ENCODE results near the gene RBM18.

RBM18 gene

DNA sequence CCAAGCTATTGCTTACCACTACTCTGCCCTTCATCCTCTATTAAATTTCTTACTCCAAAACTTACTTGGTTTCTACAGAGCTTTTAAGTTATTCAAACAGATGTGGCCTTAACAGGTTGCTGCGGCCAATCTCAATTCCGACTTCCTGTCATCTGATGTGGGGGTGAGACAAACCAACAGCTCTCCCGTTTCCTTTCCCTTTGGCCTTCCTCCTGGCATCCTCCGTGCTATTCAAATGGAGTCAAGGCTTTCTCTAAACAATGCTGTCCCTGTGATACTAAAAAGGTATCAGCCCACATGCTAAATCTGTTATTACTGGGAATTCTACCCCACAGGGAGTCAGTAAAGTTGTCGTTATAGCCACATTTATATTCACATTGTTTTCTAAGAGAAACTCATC, 11.8 kb downstream of the RBM18 start:
- Histone ChIP-seq H3K9ac (ENCODE audit: low read length) (no peak overlapping the region), H3K4me3 (ENCODE audit: low read length) (no peak overlapping the region), H3K9me3 (ENCODE audit: control insufficient read depth, low read length) (no peaks in the 10 kb centered on the region), H3K4me1 (ENCODE audit: control insufficient read depth, insufficient read depth, low read length) (no peaks in the 10 kb centered on the region), H3K36me3 (ENCODE audit: control insufficient read depth, insufficient read depth, low read length) (no peaks in the 10 kb centered on the region), H3K27me3 (ENCODE audit: control insufficient read depth, insufficient read depth, low read length) (no peaks in the 10 kb centered on the region)

DNA sequence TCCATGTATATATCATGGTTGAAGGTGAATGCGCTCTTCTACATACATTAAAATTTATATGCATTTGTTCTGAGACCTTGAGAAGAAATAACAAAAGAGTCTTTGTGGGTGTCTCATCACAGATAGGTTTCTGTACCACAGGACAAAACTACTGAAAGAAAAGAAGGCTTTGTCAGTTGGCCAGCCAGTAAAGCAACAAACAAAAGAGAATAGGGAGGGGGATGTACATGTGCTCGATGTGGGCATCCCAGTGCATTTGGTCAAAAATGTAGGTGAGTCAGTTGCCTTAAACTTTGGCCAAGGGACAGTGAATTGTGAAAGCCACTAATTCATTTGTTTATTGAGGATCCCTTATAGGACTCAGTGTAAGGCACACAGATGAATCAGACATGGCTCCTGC, 13.3 kb downstream of the RBM18 start:
- Histone ChIP-seq H3K27me3 (ENCODE audit: control insufficient read depth, insufficient read depth, low read length) (no peaks in the 10 kb centered on the region), H3K36me3 (ENCODE audit: control insufficient read depth, insufficient read depth, low read length) (no peaks in the 10 kb centered on the region), H3K4me1 (ENCODE audit: control insufficient read depth, insufficient read depth, low read length) (no peaks in the 10 kb centered on the region), H3K9ac (ENCODE audit: low read length) (no peak overlapping the region), H3K9me3 (ENCODE audit: control insufficient read depth, low read length) (no peaks in the 10 kb centered on the region), H3K4me3 (ENCODE audit: low read length) (no peak overlapping the region)

DNA sequence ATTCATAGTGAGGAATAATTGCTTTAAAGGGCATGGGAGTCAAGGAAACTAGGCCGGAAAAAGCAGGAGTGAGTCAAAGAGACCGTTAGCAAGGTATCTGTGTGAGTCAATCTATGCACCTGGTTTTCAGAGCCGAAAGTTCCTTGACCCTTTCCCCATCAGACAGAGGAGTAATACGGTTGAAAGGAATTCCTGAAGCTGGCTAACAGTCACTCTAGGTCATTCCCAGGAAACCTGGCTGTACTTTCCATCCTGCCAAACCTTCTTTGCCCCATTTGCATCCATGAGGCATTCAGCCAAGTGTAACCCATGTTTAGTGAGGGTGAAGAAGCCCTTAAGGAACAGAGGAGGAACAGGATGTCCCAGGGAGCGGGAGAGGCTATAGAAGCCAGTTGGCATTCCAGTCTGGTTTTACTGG, 16.2 kb downstream of the RBM18 start:
- Histone ChIP-seq H3K27me3 (ENCODE audit: control insufficient read depth, insufficient read depth, low read length) (no peaks in the 10 kb centered on the region), H3K9me3 (ENCODE audit: control insufficient read depth, low read length) (no peaks in the 10 kb centered on the region), H3K4me1 (ENCODE audit: control insufficient read depth, insufficient read depth, low read length) (no peaks in the 10 kb centered on the region), H3K36me3 (ENCODE audit: control insufficient read depth, insufficient read depth, low read length) (no peaks in the 10 kb centered on the region), H3K9ac (ENCODE audit: low read length) (no peak overlapping the region), H3K4me3 (ENCODE audit: low read length) (no peak overlapping the region)

DNA sequence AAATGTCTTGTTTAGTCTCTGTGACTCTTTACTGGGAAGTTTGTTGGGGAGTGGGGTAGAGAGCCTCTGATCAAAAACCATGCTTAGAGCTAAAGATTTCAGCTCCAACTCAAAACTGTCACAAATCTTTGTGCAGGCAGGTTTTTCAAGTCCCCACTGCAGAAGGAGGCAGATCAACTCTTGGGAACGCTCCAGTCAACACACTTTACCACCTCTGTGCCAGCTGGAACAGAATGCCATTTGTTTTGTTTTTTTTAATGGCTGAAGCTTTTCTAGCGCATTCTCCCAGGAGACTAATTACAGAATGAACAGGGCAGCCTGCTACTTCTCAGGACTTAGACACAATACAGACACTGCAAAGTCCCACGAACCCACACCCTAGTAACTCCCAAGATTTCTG, 18.0 kb downstream of the RBM18 start:
- H3K9me3 ChIP-seq (ENCODE audit: control insufficient read depth, low read length): no peaks in the 10 kb centered on the region
- no peaks in the 10 kb centered on the region for H3K4me1 ChIP-seq (ENCODE audit: control insufficient read depth, insufficient read depth, low read length)
- H3K4me3 ChIP-seq (ENCODE audit: low read length): no peak overlapping the region
- no peaks in the 10 kb centered on the region for H3K36me3 ChIP-seq (ENCODE audit: control insufficient read depth, insufficient read depth, low read length)
- H3K27me3 ChIP-seq (ENCODE audit: control insufficient read depth, insufficient read depth, low read length): no peaks in the 10 kb centered on the region
- H3K9ac ChIP-seq (ENCODE audit: low read length): no peak overlapping the region

DNA sequence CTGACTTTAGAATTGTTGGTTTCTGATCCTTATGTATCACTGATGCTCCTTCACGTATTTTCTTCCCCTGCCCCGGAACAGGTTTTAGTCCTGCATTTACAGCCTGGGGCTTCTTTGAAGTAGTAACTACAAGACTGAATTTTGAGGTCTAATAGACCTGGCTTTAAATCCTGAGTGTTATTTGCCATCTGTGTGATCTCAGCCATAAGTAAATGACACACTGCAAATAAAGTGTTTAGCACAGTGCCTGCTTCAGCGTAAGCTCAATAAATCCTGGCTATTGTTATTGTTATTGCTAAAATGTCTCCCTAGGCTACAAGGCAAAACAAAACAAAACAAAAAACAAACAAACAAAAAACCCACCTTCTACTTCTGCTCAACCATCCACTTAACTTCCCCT, 20.3 kb downstream of the RBM18 start:
- no peaks in the 10 kb centered on the region for H3K27me3 ChIP-seq (ENCODE audit: control insufficient read depth, insufficient read depth, low read length)
- no peaks in the 10 kb centered on the region for H3K36me3 ChIP-seq (ENCODE audit: control insufficient read depth, insufficient read depth, low read length)
- H3K9ac ChIP-seq (ENCODE audit: low read length): no peak overlapping the region
- no peaks in the 10 kb centered on the region for H3K9me3 ChIP-seq (ENCODE audit: control insufficient read depth, low read length)
- H3K4me1 ChIP-seq (ENCODE audit: control insufficient read depth, insufficient read depth, low read length): no peaks in the 10 kb centered on the region
- no peak overlapping the region for H3K4me3 ChIP-seq (ENCODE audit: low read length)

DNA sequence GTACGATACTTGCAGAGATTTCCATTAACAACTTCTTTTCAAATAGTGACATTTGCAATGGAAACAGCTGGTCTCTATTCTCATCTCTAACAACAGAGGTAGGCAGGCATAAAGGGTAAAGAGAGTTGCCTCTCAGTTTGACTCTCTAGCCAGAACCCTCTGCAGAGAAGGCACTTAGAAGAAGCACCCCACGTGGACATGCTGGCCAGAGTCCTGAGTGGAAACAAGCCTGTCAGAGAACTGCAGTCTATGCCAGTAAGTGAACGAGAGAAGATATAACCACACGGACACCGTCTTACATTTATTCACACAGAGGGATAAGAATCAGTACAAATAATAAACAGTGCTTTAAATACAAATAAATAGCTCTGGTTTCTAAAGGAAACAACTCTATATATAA, 24.9 kb downstream of the RBM18 start:
- Histone ChIP-seq H3K36me3 (ENCODE audit: control insufficient read depth, insufficient read depth, low read length) (no peaks in the 10 kb centered on the region), H3K9ac (ENCODE audit: low read length) (no peak overlapping the region), H3K27me3 (ENCODE audit: control insufficient read depth, insufficient read depth, low read length) (no peaks in the 10 kb centered on the region), H3K4me3 (ENCODE audit: low read length) (no peak overlapping the region), H3K9me3 (ENCODE audit: control insufficient read depth, low read length) (no peaks in the 10 kb centered on the region), H3K4me1 (ENCODE audit: control insufficient read depth, insufficient read depth, low read length) (no peaks in the 10 kb centered on the region)

DNA sequence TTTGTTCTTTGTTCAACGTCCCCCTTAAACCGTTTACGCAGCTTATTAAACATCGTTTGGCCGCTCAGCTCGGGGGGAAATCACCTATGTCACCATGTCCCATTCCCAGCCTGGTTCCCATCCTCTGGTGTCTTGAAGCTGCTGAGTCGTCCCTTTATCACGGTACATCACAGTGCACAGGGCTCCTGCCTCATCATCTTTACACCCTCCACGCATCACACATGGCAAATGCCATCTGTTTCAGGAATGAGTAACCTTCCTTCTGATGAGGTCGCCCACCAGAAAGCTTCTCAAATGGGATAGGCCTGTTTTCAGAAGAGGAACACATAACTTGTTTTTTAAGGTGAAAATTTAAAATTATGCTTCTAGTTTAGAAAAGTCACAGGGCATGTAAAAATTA, 28.0 kb downstream of the RBM18 start:
- no peak overlapping the region for H3K4me3 ChIP-seq (ENCODE audit: low read length)
- no peaks in the 10 kb centered on the region for H3K9me3 ChIP-seq (ENCODE audit: control insufficient read depth, low read length)
- H3K9ac ChIP-seq (ENCODE audit: low read length): no peak overlapping the region
- H3K36me3 ChIP-seq (ENCODE audit: control insufficient read depth, insufficient read depth, low read length): no peaks in the 10 kb centered on the region
- H3K27me3 ChIP-seq (ENCODE audit: control insufficient read depth, insufficient read depth, low read length): peaks cover 14% of the 10 kb centered on the region
- H3K4me1 ChIP-seq (ENCODE audit: control insufficient read depth, insufficient read depth, low read length): no peaks in the 10 kb centered on the region

DNA sequence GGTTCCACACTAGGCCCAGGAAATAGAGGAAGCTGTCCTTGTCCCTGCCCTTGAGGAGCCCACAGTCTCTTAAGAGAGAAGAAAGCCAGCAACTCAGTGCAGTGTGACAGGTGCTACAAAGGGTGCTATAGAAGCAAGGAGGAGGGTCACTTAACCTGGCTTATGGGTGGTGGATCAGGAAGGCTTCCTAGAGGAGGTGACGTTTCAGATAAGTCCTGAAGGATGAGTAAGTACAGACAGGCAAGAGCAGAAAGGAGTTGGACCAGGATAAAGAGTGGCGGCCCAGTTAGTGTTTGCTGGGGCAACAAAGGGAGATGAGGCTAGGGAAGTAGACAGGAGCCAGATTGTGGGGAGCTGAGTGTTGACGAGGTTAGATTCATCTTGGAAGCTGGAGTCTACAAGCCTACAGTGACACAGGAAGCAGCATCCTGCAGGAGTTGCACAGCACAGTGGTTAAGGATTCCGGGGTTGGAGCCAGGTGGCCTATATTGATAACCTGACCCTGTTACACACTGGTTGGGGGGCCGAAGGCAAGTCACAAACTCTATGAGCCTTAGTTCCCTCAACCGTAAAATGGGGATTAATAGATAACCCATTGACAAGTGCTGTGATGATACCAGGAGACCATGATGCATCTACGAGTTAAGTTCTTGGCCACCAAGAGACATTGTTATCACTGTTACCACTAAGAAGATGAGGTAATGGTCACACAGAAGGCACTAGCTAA, 30.5 kb downstream of the RBM18 start:
- Histone ChIP-seq H3K9me3 (ENCODE audit: control insufficient read depth, low read length) (no peaks in the 10 kb centered on the region), H3K9ac (ENCODE audit: low read length) (no peak overlapping the region), H3K4me3 (ENCODE audit: low read length) (no peak overlapping the region), H3K4me1 (ENCODE audit: control insufficient read depth, insufficient read depth, low read length) (no peaks in the 10 kb centered on the region), H3K27me3 (ENCODE audit: control insufficient read depth, insufficient read depth, low read length) (peaks cover 35% of the 10 kb centered on the region), H3K36me3 (ENCODE audit: control insufficient read depth, insufficient read depth, low read length) (no peaks in the 10 kb centered on the region)

DNA sequence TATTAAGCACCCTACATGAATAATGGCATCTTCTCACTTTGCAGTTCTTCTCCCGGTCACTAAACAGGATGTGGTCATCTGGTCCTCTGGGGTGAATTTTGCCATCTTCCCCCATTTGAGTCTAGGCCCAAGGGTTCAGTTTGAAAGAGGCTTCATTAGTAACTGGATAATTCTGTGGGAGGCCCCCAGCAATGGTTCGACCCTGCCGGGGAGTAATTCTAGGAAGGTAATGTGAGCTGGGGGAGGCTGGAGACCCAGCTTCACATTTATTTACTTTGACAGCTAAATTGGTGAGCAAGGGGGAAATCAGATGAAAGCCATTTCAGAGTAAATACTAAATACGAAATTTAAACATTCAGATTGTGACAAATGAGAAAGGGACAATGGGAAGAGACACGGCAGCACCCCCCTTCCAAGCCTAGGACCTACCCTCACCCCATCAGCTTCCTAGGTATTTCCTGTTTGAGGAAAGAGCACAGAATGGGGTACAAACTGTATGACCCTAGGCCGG, 31.8 kb downstream of the RBM18 start:
- Histone ChIP-seq H3K9me3 (ENCODE audit: control insufficient read depth, low read length) (no peaks in the 10 kb centered on the region), H3K9ac (ENCODE audit: low read length) (no peak overlapping the region), H3K4me1 (ENCODE audit: control insufficient read depth, insufficient read depth, low read length) (peaks cover 4% of the 10 kb centered on the region), H3K36me3 (ENCODE audit: control insufficient read depth, insufficient read depth, low read length) (no peaks in the 10 kb centered on the region), H3K27me3 (ENCODE audit: control insufficient read depth, insufficient read depth, low read length) (peaks cover 46% of the 10 kb centered on the region), H3K4me3 (ENCODE audit: low read length) (no peak overlapping the region)

DNA sequence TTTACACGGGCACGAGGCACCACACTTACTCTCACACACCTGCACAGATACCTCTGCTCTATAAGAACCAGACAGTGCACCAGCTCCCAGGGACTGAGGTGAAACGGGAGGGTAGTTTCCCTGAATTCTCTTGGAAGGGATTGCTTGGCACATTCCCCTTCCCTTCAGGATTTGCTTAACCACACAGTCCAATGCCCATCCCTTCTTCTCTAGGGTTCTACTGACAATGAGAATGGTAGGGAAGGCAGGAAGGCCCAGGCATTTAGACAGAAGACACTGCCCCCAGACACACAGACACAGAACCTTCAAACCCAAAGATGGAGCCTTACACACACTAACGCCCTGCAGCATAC, 35.2 kb downstream of the RBM18 start:
- no peak overlapping the region for H3K4me3 ChIP-seq (ENCODE audit: low read length)
- H3K9me3 ChIP-seq (ENCODE audit: control insufficient read depth, low read length): no peaks in the 10 kb centered on the region
- H3K4me1 ChIP-seq (ENCODE audit: control insufficient read depth, insufficient read depth, low read length): peaks cover 15% of the 10 kb centered on the region
- no peak overlapping the region for H3K9ac ChIP-seq (ENCODE audit: low read length)
- peaks cover 79% of the 10 kb centered on the region for H3K27me3 ChIP-seq (ENCODE audit: control insufficient read depth, insufficient read depth, low read length)
- H3K36me3 ChIP-seq (ENCODE audit: control insufficient read depth, insufficient read depth, low read length): no peaks in the 10 kb centered on the region

DNA sequence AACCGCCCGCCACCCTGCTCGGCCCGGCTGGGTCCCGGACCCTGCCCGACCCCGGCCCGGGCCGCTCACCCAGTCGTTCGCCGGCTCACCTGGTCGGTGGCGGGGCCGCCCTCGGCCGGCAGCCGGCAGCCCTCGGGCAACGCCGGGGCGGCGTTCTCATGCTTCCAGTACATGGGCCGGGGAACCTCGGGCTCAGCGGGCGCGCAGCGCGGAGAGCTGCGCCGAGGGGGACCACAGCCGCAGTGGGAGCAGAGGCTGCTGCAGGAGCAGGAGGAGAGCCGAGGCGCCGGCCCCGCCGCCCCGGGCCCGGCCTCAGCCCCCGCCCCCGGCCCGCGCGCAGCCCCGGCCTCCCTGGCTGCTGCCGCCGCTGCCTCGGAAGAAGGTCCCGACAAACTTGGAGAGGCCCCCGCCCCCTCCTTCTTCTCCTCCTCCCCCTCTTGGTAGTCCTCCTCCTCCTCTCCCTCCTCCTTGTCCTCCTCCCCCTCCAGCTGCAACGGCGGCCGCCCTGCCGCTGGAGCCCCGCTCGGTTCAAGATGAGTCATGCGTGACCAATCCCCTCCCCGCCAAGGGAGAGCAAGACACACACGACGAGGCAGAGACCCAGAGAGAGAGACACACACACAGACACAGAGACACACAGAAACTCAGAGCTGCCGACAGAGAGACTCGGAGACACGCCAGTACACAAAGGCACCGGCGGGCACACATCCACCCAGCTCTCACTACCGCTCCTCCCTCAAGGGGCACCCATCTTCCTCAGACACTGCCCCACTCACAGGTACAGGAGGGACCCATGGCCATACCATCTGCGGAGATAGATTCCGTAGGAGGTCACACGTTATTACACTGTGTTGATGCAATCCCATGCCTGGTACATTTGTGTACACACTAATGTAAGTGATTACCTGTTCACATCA, 35.8 kb downstream of the RBM18 start, which contains the start of gene LHX6:
Gene LHX6 (minus strand): TSS at position 390 of the 917 bp plus-strand sequence. CDS start 217 bp downstream, at position 173.
- Histone ChIP-seq H3K4me1 (ENCODE audit: control insufficient read depth, insufficient read depth, low read length) (peaks cover 15% of the 10 kb centered on the region), H3K9me3 (ENCODE audit: control insufficient read depth, low read length) (no peaks in the 10 kb centered on the region), H3K27me3 (ENCODE audit: control insufficient read depth, insufficient read depth, low read length) (peaks cover 82% of the 10 kb centered on the region), H3K36me3 (ENCODE audit: control insufficient read depth, insufficient read depth, low read length) (no peaks in the 10 kb centered on the region), H3K9ac (ENCODE audit: low read length) (no peak within 1 kb of the TSS), H3K4me3 (ENCODE audit: low read length) (no peak within 1 kb of the TSS)

DNA sequence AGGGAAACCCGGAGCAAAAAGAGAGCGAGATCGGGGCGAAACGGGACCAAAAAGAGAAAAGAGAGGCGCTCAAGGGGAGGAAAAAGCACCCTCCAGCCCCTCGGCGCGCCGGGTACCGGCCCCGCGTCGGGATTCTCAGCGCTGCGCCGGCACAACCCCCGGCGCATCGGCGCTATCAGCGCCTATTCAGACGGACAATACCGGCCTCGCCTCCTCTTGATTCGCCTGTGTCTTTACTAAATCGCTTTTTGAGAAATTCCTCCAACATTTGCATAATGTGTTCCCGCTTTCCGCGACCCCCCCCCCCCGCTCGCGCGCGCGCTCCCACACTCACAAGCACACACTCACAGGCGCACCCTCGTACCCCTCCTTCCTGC, 36.5 kb downstream of the RBM18 start:
- H3K4me1 ChIP-seq (ENCODE audit: control insufficient read depth, insufficient read depth, low read length): peaks cover 15% of the 10 kb centered on the region
- H3K9ac ChIP-seq (ENCODE audit: low read length): no peak overlapping the region
- no peak overlapping the region for H3K4me3 ChIP-seq (ENCODE audit: low read length)
- H3K9me3 ChIP-seq (ENCODE audit: control insufficient read depth, low read length): no peaks in the 10 kb centered on the region
- no peaks in the 10 kb centered on the region for H3K36me3 ChIP-seq (ENCODE audit: control insufficient read depth, insufficient read depth, low read length)
- H3K27me3 ChIP-seq (ENCODE audit: control insufficient read depth, insufficient read depth, low read length): peaks cover 83% of the 10 kb centered on the region

Data from mucosa of stomach (tissue), 1 donor.